Activated gamma-delta T cell (primary cell): ENCODE results near the gene NFU1.
"Not testable (repeated sequence)": the region's sequence is repeated elsewhere in the genome, so short reads cannot be mapped to it uniquely, and the experiment has no call there.

Source experiments
- DNase-seq: peaks from one replicate; lab custom pipeline; 2025; lab: John Stamatoyannopoulos, UW

Gene NFU1

DNA sequence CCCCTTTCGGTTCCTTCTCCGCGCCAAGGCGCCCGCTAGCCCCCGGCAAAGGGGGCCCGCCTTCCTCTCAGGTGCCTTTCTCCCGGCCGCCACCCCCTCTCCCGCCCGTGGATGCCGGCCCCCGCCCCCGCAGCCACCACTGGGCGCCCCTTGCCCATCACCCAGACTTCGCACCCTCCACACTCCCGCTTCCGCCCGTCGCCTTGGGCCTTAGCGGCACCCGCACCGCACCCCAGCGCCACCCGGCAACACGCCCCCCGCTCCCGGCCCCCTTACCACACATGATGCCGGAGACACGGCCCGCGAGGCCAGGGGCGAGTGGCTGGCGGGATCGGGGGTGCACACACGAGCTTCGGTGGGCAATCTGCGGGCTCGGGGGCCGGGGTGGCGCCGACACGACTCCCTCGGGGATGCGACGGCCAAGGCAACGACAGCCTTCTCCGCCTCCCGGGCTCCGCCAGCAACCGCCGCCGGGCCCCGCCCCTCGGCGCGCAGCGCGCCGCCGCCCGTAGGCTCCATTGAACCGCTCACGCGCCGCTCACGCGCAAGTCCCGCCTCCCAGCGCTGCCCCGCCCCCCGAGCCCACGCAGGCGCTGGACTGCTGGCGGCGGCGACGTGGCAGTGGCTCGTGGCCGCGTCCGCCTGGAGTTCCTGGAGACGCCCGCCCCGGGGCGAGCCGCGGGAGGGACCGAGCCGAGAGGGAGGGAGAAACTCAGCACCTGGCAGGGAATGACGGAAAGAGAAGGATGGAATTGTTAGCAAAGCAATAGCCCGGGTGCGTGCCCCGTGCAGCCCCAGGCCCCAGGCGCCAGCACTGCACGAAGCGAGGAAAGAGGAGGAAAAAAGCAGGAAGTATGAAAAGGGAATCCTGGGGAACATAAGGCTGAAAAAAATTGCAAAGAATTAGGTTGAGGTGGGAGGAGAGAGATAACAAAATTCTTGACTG lies 50.2 kb downstream of the NFU1 start, which contains the start of gene GFPT1:
Gene GFPT1 (minus strand): TSS at position 439 of the 946 bp plus-strand sequence. CDS start 156 bp downstream, at position 283.
- DNase-seq: peak; percentile 86

DNA sequence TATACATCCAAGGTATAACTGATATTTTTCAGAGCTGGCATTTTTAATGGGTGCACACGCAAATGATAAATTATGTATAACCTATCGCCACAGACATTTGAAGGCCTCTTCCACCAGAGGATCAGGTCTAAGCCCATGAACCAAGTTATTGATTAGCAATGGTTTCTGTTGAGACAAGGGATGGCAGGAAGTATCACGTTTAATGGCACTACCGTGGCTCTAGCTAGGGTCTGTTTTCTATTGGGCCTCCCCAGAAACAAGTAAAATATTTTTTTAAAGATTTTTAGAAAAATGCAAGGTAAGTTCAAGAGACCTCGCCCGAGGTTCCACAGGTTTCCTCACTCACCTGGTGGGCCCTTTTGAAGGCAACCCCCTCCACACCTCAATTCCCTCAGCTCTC lies 50.9 kb downstream of the NFU1 start:
- DNase-seq: no peak

DNA sequence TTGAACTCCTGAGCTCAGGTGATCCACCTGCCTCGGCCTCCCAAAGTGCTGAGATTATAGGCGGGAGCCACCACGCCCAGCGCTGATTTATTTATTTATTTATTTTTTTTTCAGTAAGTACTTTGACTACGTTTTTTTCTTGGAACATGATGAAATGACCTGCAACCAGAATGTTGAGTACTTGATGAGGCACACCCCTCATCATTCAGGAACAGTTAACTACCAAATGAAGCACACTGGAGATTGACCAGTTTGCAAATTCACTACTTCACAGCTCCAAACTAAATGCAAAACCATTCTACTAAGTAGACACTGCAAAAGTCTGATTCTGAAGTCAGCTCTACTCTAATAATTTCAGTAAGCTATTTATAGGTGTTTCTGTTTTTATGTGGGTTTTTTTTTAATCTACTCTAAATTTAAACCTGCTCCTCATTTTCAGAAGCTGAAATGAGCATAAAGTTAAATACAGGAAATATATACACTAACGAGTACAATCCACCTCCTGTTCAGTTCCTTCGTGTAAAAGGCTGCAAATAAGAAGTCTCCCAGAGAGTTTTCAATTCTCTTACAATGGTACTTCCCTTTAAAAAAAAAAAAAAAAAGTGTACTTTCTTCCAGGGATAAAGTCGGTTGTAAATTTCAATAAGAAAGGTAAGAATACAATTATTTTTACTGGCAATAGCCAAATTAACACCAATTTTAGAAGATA lies 51.6 kb downstream of the NFU1 start:
- DNase-seq: no peak

DNA sequence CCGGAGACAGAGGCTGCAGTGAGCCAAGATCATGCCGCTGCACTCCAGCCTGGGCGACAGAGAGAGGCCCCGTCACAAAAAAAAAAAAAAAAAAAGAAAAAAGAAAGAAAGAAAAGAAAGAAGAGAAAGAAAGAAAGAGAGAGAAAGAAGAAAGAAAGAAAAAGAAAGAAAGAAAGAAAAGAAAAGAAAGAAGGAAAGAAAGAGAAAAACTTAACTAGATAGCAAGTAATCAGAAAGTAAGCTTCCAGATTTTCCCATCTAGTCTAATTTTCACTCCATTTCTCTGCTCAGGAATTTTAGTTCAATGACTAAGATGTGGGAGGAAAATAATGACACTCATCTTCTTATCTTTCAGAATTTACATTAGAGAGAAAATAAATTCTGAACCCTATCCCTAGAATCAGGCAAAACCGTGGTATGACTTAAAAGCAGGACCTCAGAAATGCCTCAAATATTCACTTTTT lies 52.6 kb downstream of the NFU1 start:
- DNase-seq: no peak

DNA sequence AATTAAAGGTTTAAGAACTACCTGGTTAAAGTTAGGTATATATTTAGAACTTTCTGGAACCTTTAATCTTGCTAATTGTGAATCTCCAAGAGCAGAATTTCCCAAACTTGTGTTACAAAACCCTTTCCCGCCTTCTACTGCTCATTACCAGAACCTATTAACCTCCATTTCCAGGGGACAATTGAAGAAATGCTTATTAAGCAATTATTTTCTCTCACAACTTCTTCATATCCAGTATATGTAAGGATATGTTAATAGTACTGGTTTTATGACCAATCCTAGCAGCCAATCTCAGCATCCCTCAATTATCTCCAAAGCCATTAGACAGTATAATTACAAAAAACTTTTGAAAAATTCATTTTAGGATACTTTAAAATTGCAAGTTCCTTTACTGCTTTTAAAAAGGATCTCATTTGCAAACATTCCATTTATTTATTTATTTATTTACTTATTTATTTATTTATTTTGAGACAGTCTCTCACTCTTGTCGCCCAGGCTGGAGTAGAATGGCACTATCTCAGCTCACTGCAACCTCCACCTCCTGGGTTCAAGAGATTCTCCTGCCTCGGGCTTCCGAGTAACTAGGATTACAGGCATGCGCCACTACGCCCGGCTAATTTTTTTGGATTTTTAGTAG lies 53.9 kb downstream of the NFU1 start:
- no peak for DNase-seq

DNA sequence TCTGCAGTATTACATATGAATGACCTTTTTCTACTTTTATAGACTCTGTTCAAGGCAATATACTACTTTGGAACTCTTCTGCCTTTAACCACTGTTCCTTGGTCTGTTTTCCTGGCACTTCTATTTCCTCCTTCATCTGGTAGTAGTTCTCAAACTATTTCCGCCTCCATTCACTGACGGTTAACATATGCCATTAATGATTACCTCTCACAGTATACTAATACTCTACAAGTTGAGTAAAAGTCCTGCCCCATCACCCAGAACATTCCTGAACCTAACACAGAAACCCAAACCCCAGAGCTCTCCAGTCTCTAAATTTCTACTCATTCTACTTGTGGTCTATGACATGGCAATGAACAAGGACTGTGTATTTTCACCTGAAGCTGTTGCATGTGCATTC lies 54.7 kb downstream of the NFU1 start:
- no peak for DNase-seq

DNA sequence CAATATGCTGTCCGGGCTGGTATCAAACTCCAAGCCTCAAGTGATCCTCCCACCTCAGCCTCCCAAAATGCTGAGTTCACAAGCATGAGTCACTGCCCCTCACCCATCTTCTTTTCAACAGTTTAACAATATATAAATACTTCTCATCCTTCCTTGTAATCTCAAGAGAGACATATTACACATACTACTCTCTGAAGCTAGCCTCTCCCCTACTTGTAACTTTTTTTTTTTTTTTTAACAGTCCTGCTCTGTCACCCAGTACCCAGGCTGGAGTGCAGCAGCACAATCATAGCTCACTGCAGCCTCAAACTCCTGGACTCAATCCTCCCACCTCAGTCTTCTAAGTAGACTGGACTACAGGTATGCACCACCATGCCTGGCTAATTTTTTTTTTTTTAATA lies 55.9 kb downstream of the NFU1 start:
- DNase-seq: no peak

DNA sequence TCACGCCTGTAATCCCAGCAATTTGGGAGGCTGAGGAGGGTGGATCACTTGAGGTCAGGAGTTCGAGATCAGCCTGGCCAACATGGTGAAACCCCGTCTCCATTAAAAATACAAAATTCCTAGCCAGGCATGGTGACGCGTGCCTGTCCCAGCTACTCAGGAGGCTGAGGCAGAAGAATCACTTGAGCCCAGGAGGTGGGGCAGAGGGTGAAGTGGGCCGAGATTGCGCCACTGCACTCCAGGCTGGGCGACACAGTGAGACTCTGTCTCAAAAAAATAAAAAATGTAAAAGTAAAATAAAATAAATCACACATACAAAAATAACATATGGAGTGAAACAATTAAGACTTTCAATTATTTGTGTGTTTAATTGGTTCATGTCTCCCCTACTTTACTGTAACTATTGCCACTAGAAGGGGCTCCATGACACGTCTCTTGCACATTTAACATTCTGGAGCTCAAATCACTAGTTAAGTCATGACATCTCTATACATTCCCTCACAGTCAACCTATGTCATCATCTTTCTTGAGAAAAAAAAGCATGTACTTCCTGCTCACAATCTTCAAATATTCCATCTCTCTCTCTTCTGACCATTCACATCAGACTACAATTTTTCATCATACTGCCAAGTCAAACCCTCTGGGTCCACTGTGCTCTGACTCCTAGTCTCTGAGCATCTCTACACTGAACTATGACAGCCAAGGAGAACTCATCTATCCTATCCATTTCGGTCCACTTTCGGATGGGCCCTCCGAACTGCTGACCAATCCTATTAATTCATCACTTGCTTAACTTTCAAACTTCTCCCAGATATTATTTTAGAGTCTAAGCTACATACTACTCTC lies 56.9 kb downstream of the NFU1 start:
- DNase-seq: no peak

DNA sequence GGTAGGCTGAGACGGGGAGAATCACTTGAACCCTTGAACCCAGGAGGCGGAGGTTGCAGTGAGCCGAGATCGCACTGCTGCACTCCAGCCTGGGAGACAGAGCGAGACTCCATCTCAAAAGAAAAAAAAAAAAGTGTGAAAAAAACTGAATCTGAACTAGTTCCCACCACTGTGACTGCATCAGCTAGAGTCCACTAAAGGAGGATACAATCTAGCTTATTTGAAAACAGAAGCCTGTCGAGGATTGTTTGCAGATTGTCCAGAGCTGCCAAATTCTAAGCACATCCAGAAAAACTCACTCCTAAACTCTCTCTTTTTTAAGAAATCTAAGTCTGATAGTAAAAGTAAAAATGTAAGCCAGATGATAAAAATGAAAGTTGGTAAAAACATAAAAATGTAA lies 60.8 kb downstream of the NFU1 start:
- DNase-seq: no peak

DNA sequence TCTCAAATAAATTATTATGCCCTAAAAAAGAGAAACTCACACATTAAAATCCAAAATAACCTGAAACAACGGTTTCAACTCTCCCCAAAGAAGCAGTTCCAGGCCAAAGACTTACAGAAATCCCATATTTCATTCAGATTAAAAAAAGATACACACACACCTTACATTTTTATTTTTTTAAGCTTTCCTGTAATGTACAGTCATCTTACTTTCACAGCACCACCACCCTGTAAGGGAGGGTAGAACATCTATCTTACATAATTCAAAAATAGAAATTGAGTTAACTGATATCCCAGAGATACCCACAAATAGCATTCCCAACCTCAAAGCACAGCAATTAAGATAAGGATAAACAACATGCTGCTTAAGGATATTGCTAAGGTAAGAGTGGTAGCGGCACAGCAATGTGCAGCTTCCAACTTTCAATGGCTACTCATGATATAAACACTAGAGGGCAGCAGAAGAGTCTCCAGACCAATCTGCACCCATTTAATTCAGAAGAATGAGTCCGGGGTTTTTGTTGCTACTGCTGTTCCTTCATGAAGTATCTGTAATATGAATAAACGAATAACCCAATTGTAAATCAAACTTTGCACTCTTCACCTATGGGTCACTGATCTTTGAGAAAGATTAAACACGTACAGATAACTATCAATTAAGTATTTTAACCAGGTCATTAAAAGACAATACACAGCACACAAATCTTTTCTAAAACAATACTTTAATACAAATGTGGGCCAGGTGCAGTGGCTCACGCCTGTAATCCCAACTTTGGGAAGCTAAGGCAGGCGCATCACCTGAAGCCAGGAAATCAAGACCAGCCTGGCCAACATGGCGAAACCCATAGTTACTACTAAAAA lies 61.5 kb downstream of the NFU1 start:
- no peak for DNase-seq

DNA sequence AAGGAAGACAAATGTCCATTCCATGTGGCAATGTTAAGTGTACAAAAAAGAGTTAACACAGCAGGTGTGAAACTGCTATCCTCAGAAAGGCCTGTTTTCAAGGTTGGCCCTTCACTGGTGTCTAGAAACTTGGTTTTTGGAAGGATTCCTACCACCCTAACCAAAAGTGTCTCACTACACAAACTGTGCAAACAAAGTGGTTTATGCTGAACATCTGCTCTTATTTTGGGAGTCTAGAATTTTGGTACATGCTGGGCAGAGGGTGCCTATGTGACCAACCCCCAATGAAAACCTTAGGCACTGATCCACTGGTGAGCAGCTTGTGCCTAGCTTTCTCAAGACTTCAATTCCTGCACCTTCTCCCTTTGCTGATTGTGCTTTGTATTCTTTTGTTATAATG lies 64.5 kb downstream of the NFU1 start:
- DNase-seq: no peak

DNA sequence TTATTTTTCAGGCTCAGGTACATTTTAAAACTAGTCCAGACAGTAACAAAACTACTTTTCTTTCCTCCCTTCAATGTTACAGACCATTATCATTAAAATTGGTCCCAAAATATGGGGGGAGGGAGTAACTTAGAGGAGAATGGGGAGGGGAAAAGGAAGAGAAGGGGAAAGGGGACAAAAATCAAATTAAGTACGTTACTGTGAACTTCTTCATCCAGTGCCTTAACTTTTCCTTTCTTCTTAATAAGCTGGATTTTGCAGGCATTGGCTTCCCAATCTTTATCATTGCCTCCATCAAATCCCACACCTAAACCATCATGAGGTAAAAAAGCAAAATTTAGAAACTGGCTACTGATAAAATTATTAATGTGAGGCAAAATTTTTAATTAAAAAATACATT lies 67.4 kb downstream of the NFU1 start:
- no peak for DNase-seq

DNA sequence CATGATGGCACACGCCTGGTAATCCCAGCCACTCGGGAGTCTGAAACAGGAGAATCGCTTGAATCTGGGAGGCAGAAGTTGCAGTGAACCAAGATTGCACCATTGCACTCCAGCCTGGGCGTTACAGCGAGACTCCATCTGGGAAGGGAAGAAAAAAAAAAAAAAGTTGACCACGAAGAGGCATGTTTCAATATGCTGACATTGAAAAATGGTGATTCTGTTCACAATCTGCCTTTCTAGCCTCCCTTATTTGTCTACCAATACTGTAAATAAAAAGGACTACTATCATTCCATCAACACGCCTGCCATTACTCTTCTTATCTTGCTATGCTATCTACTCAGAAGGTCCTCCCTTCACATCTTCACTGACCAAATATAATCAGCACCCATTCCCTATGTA lies 68.6 kb downstream of the NFU1 start:
- DNase-seq: no peak

DNA sequence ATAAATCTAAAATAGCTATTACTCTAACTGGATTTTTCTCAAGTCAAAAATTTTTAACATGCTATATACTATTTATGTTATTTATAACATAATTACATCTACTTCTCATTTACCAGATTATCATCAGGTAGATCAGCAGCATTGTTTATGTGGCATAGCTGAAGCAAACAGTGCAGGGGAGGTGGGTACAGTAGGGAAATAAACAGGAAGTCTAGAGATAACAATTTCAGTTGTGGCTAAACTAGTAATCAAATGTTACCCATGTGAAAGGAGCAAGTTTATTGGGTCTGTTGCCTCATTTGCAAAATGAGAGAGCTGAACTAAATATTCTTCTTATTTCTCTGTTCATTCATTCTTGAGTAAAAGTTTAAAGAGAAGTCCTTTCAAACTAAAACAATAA lies 77.9 kb downstream of the NFU1 start:
- no peak for DNase-seq

DNA sequence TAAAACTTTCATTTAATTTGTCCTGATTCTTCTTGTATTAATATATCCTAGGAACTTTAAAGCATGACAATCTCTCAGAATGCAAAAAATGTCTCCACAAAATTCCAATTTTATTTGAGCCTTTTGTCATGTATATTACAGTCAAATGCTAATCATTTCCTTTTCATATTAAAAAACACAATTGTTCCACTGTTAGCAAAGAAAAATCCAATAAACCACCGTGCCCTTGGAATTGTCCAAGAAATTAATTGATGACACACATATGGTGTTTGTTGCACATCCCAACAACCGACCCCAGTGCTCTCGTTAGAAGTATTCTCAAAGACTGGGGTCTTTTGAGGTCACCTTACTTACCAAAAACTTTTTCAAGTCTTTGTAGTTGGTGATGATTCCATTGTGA lies 78.3 kb downstream of the NFU1 start:
- no peak for DNase-seq

DNA sequence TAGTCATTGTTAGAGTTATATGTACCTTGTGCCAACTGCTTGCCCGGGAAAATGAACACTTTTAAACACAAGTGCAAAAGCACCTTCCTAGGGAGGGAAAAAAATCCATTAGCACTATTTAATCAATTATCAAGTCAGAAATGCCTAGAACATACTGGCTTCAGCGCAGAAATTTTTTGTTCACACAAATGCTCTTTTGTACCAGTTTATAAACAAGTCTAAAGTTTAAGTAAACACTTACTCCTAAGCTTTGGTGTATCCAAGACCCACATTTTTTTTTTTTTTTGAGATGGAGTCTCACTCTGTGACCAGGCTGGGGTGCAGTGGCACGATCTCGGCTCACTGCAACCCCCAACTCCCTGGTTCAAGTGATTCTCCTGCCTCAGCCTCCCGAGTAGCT lies 80.8 kb downstream of the NFU1 start:
- DNase-seq: no peak

DNA sequence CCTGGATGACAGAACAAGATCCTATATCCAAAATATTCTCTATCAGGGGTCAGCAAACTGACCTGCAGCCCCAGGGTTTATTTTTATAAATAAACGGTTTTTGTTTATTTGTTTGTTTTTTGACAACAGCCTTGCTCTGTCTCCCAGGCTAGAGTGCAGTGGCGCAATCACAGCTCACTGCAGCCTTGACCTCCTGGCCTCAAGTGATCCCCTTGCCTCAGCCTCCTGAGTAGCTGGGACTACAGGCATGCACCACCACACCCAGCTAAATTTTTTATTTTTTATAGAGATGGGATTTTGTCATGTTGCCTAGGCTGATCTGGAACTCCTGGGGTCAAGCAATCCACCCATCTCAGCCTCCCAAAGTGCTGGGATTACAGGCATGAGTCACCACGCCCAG lies 82.3 kb downstream of the NFU1 start:
- not testable (repeated sequence) for DNase-seq

DNA sequence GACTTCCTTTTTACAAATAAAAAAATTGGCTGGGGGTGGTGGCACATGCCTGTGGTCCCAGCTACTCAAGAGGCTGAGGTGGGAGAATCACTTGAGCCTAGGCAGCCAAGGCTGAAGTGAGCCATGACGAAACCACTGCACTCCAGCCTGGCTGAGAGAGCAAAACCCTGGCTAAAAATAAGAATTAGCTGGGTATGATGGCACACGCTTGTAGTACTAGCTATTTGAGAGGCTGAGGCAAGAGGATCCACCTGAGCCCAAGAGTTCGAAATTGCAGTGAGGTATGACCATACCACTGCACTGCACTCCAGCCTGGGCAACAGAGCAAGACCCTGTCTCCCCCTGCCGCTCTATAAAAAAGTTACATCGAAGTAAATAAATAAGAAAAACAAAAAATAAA lies 83.9 kb downstream of the NFU1 start:
- no peak for DNase-seq

DNA sequence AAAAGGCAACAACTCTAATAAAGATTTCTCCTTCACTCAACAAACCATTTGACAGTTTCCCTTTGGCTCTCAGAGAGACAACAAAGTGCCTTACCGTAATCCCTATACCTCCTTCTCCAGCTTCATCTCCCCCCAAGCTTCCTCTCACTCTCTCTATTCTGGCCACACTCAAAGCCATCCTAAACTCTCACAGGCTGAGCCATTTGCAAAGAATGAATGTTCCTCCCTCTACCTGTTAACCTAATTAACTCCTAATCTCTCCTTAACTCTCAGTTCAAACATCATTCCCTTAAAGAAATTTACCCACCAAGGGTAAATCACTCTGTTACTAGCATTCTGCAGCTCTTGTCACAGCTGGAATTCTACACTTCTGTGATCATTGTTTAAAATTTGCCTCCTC lies 88.5 kb downstream of the NFU1 start:
- DNase-seq: no peak
